ENCODE results near the gene C17orf114.

The C17orf114 gene

DNA sequence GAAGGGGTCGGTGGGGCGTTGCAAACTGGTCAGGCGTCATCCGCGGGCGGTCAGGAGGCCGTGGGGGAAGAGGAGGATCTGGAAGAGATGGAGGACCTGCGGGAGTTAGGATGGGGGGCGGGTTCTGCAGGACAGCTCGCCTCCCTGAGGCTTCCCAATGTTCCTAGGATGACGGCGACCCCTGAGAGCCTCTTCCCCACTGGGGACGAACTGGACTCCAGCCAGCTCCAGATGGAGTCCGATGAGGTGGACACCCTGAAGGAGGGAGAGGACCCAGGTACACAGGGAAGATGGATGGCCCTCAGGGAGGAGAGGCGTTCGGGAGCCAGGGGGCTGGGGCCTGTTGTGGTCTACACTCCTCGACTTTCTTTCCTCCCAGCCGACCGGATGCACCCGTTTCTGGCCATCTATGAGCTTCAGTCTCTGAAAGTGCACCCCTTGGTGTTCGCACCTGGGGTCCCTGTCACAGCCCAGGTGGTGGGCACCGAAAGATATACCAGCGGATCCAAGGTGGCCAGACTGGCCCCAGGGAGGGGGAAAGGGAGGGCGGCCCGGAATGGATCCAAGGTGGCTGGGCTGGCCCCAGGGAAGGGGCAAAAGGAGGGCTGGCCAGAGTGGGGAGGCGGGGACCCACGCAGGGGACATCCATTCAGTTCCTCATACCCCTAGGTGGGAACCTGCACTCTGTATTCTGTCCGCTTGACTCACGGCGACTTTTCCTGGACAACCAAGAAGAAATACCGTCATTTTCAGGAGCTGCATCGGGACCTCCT is 5.7 kb upstream of the C17orf114 start:
- no peak overlapping the region for H3K27ac Mint-ChIP-seq
- H3K27me3 Mint-ChIP-seq: no peaks in the 10 kb centered on the region
- H3K9me3 Mint-ChIP-seq: no peaks in the 10 kb centered on the region
- no peaks in the 10 kb centered on the region for H3K36me3 Mint-ChIP-seq (ENCODE audit: low read depth)
- H3K4me1 Mint-ChIP-seq (ENCODE audit: low read depth): peaks cover 11% of the 10 kb centered on the region
- H3K4me3 Mint-ChIP-seq: peak overlapping the region; percentile 70

DNA sequence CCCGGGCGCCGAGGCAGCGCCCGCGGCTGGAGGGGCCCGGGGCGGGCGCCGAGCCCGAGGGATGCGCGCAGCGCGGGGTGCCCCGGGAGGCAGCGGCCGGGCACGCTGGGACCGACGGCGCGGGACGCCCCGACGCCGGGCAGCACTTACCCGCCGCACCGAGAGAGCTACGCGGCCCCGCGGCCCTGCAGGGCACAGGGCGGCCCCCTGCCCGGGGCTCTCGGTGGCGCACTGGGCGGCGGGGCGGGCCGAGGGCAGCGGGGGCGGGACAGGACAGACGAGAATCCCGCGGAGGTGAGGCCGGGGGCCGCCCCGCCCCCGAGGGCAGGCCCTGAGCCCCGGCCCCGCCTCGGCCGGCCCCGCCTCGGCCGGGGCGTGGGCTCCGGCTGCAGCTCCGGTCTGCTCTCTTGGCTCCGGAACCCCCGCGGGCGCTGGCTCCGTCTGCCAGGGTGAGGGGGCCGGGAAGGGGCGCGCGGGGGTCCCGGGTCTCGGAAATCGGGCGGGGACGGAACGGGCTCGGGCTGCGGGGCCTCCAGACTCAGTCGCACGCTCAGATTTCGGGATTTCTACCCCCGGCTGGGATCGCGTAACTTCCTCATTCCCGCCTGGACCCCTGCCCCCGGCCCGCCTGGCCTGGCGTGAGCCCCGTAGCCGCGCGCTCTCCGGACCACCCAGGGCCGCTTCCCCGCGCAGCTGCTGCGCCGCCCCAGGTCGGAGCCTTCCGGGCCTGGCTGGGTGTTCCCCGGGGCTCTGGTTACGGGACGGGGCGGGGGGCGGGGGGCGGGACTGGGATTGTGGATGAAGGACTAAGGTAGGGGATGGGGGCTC is 4.9 kb upstream of the C17orf114 start, which contains the start of gene PLD2:
Gene PLD2 (plus strand): TSS at position 376 of the 828 bp plus-strand sequence. CDS start 621 bp downstream, outside the sequence.
- Mint-ChIP-seq H3K4me1 (ENCODE audit: low read depth) (peaks cover 11% of the 10 kb centered on the region), H3K9me3 (no peaks in the 10 kb centered on the region), H3K27ac (no peak within 1 kb of the TSS), H3K4me3 (peak within 1 kb of the TSS; percentile 77), H3K27me3 (no peaks in the 10 kb centered on the region), H3K36me3 (ENCODE audit: low read depth) (no peaks in the 10 kb centered on the region)

DNA sequence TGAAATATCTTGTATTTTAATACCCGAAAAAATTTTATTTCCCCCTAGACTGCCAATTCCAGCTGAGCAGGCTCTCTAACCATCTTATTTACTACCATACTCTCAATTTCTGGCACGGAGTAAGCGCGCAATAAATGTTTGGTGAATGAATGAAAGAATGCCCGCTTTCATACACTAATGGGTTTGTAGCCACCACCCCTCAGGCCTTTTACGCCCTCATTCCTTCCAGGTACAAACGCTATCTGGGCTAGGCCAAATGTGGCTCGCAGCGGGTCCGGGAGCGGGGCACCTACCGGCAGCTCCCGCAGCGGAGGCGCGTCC is 4.3 kb upstream of the C17orf114 start:
- Mint-ChIP-seq H3K9me3 (no peaks in the 10 kb centered on the region), H3K27ac (no peak overlapping the region), H3K4me1 (ENCODE audit: low read depth) (peaks cover 11% of the 10 kb centered on the region), H3K36me3 (ENCODE audit: low read depth) (no peaks in the 10 kb centered on the region), H3K4me3 (peak overlapping the region; percentile 77), H3K27me3 (no peaks in the 10 kb centered on the region)

DNA sequence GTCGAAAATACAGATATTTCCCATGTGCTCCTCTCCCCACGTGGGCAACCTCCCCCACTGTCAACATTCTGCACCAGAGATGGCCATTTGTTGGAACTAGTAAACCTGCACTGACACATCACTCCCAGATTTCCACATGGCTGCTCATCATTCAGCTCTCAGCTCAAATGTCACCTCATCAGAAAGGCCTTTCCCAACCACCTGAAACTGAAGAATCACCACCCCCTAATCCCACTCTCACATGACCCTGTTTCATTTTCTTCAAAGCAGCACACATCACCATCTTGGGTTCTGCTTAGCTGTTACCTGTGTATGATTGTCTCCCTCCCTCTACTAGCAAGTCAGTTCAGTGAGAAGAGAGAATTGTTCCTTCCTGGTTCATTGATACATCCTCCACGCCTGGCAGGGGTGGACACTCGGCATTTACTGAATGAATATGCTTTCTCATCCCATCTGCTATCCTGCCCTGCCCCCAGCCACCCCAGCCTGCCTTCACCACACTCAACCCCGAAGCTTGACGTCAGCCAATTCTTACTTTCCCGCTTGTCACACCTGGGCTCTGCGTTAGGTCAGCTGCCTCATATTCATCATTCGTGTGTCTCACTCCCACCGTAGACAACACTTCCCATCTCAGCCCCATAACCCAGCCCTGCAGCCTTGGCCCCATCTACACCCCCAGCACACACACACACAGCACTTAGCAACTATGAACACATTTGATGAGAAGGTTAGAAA is 1.5 kb downstream of the C17orf114 start:
- Mint-ChIP-seq H3K36me3 (ENCODE audit: low read depth) (peaks cover 22% of the 10 kb centered on the region), H3K27ac (peak overlapping the region; percentile 10)

DNA sequence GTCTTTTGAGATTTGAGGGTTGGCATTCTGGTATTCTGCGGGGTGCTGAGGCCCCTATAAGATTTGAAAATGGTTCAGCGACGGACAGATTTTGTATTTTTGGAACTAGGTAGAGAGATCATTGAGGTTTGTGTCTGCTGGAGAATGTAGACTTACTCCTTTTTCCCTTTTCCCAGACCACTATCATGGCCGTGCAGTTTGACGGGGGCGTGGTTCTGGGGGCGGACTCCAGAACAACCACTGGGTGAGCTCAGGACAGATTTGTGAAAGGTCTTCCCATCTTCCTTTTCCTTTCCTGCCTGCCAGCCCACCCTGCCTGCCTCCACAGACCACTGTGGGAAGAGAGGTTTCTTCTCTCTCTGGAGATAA is 5.6 kb downstream of the C17orf114 start:
- H3K4me3 Mint-ChIP-seq: peak overlapping the region; percentile 100
- peaks cover 21% of the 10 kb centered on the region for H3K4me1 Mint-ChIP-seq (ENCODE audit: low read depth)
- H3K27ac Mint-ChIP-seq: peak overlapping the region; percentile 98
- peaks cover 4% of the 10 kb centered on the region for H3K27me3 Mint-ChIP-seq
- H3K36me3 Mint-ChIP-seq (ENCODE audit: low read depth): peaks cover 22% of the 10 kb centered on the region
- no peaks in the 10 kb centered on the region for H3K9me3 Mint-ChIP-seq

More for the DNA sequence above, 1.5 kb downstream of the C17orf114 start:
- Mint-ChIP-seq H3K4me1 (ENCODE audit: low read depth) (peaks cover 21% of the 10 kb centered on the region), H3K4me3 (no peak overlapping the region), H3K27me3 (no peaks in the 10 kb centered on the region), H3K9me3 (no peaks in the 10 kb centered on the region)

DNA sequence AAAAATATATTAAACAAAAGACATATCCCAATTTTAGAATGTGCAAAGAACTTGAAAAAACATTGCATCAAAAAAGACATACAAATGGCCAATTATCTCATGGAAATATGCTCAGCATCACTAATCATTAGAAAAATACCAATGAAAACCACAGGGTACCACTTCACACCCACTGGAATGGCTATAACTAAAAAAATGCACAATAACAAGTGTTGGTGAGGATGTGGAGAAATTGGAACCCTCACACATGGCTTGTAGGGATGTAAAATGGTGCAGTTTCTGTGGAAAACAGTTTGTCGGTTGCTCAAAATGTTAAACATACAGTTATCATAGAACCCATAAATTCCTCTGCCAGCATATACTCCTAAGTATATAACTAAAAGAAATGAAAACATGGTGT is 7.0 kb downstream of the C17orf114 start:
- Mint-ChIP-seq H3K4me3 (peak overlapping the region; percentile 100), H3K4me1 (ENCODE audit: low read depth) (peaks cover 24% of the 10 kb centered on the region), H3K36me3 (ENCODE audit: low read depth) (peaks cover 14% of the 10 kb centered on the region), H3K9me3 (no peaks in the 10 kb centered on the region), H3K27me3 (peaks cover 4% of the 10 kb centered on the region), H3K27ac (peak overlapping the region; percentile 98)

DNA sequence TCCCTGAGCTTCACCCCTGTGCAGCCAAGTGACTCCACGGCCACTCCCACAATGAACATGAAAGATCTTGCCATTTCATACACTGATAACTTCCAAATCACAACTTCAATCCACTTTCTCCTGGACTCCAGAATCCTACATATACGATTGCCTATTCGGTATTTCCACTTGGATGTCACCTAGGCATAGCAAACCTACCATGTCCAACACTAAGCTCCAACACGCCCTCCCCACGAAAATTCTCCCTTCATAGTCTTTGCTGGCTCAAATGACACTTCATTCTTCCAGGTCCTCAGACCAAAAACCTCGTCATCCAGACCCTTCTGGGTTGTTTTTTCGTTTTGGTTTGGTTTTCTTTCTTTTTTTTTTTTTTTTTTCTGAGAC is 11.4 kb downstream of the C17orf114 start:
- peak overlapping the region; percentile 75 for H3K4me3 Mint-ChIP-seq
- H3K9me3 Mint-ChIP-seq: no peaks in the 10 kb centered on the region
- H3K27ac Mint-ChIP-seq: peak overlapping the region; percentile 70
- H3K4me1 Mint-ChIP-seq (ENCODE audit: low read depth): peaks cover 27% of the 10 kb centered on the region
- no peaks in the 10 kb centered on the region for H3K36me3 Mint-ChIP-seq (ENCODE audit: low read depth)
- H3K27me3 Mint-ChIP-seq: peaks cover 33% of the 10 kb centered on the region

DNA sequence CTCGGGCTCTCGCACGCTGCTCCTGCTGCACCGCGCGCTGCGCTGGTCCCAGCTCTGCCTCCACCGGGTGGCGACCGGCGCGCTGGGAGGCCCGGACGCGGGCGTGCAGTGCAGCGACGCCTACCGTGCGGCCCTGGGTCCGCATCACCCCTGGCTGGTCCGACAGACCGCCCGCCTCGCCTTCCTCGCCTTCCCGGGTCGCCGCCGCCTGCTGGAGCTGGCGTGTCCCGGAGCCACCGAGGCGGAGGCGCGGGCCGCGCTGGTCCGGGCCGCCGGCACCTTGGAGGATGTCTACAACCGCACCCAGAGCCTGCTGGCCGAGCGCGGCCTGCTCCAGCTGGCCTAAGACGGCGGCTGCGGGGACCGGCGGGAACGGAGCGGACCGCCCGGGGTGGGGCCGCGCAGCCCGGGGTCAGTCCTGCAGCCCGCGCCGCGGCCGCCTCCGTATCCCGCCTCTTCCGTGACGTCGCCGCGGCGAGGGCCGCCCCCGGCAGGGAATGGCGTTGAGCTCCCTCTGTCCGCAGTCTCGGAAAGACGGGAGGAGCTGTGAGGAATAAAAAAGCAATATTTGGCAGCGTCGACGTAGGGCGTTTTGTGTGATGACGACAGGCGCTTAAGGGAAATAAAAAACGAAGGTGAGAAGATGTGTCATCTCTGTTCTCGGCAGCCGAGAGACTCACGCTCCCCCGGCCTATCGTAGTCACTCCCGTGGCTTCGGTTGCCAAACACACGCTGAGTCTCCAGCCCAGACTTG is 12.0 kb downstream of the C17orf114 start:
- Mint-ChIP-seq H3K4me1 (ENCODE audit: low read depth) (peaks cover 32% of the 10 kb centered on the region), H3K4me3 (peak overlapping the region; percentile 78), H3K27ac (peak overlapping the region; percentile 70), H3K27me3 (peaks cover 37% of the 10 kb centered on the region), H3K36me3 (ENCODE audit: low read depth) (no peaks in the 10 kb centered on the region), H3K9me3 (no peaks in the 10 kb centered on the region)

DNA sequence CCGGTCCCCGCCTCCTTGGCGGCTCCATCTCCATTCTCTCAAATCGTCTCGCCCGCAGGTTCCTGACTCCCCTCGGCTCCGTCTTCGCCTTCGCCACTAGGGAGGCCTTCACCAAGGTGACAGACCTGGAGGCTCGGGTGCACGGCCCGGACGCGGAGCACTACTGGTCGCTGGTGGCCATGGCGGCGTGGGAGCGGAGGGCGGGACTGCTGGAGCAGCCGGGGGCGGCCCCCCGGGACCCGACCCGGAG is 12.5 kb downstream of the C17orf114 start:
- Mint-ChIP-seq H3K4me1 (ENCODE audit: low read depth) (peaks cover 32% of the 10 kb centered on the region), H3K4me3 (peak overlapping the region; percentile 78), H3K36me3 (ENCODE audit: low read depth) (no peaks in the 10 kb centered on the region), H3K9me3 (no peaks in the 10 kb centered on the region), H3K27ac (no peak overlapping the region), H3K27me3 (peaks cover 40% of the 10 kb centered on the region)

DNA sequence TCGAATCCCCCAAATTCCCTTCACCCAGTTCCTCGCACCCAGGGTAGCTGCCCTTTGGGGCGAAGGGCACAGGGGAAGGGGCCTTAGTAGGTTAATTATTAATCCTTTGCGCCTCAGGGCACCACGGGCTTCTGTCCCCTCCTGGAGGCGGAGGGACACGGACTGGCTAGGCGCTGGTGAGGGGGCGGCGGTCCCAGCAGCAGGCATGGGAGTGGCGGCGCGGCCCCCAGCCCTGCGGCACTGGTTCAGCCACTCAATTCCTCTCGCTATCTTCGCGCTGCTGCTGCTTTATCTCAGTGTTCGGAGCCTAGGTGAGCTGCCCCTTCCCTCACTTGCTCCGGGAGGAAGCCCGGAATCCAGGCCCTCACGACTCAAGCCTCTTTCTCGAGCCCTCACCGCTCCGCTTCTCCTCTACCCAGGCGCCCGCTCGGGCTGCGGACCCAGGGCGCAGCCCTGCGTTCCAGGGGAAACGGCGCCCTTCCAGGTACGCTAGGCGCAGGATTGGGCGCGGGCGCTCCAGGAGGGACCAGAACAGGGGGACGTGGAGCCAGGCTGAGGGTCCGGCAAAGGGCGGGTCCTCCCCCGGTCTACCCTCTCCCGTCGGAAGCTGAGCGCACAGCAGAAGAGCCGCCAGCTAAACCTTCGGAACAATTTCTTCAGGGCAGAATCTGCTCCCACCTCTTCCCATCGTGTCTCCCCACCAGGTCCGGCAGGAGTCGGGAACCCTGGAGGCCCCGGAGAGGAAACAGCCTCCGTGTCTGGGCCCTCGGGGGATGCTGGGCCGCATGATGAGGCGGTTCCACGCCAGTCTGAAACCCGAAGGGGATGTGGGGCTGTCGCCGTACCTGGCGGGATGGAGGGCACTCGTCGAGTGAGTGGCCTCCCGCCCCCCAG is 13.1 kb downstream of the C17orf114 start, which contains the start of gene GLTPD2:
Gene GLTPD2 (plus strand): TSS at position 158 of the 894 bp plus-strand sequence. CDS start 48 bp downstream, at position 206.
- Mint-ChIP-seq H3K36me3 (ENCODE audit: low read depth) (no peaks in the 10 kb centered on the region), H3K9me3 (no peaks in the 10 kb centered on the region), H3K27ac (no peak within 1 kb of the TSS), H3K27me3 (peaks cover 46% of the 10 kb centered on the region), H3K4me3 (peak within 1 kb of the TSS; percentile 78), H3K4me1 (ENCODE audit: low read depth) (peaks cover 32% of the 10 kb centered on the region)

DNA sequence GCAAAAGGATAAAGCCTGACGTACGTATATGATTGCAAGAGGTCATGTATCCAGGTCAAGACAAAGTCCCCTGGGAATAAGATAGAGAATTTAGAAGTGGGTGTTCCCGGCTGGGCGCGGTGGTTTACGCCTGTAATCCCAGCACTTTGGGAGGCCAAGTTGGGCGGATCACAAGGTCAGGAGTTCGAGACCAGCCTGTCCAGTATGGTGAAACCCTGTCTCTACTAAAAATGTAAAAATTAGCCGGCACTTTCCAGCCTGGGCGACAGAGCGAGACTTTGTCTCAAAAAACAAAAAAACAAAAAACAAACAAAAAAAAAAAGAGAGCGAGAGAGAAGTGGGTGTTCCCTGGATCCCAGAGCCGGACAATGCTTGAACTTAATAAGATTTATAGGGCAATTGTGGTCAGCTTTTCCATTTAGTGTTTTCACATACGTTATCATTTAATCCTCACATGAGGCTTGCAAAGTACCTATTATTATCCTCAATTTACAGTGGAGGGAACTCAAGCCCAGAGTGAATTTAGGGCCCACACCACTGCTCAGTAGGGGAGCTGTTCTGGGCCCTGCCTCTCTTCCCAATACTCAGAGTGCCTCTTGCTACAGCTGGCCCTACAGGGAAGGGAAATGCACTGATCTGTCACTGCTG is 13.8 kb downstream of the C17orf114 start:
- Mint-ChIP-seq H3K9me3 (no peaks in the 10 kb centered on the region), H3K4me1 (ENCODE audit: low read depth) (peaks cover 32% of the 10 kb centered on the region), H3K4me3 (peak overlapping the region; percentile 38), H3K36me3 (ENCODE audit: low read depth) (no peaks in the 10 kb centered on the region), H3K27me3 (peaks cover 50% of the 10 kb centered on the region), H3K27ac (no peak overlapping the region)

DNA sequence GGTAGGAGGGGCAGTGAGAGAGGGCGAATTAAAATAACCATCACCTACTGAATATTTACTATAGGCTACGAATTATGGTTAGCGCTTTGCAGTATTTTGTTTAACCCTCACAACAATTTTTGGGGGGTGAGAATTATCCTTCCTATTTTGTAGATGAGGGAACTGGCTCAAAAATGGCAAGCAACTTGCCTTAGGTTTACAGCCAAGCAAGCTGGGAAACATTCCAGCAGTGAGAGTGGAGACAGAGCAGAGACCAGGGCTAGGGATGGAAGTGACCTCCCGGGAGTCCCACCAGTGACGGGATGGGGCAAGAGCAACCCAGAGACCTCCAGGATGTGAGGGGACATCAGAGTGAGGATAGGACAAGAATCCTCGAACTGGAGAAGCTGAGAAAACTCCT is 15.6 kb downstream of the C17orf114 start:
- peaks cover 59% of the 10 kb centered on the region for H3K27me3 Mint-ChIP-seq

DNA sequence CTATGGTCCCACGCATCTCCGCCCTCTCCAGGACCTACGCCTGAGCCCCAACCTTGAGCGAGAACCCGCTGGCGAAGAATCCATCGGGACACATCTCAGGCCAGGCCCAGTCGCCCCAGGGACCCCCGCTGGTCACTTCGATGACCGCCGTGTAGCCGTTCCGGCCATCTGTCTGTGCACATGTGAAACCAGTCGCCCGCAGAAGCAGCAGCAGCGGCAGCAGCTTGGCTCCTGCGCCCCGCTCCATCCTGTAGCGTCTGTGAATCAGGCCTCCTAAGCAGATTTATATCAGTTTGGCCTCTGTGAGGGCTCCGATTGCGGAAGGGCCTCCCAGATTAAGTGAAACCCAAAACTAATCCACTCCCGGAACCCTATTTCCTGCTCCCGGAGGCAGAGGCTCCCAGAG is 16.0 kb downstream of the C17orf114 start, which contains the start of gene VMO1:
Gene VMO1 (minus strand): TSS at position 259 of the 406 bp plus-strand sequence. CDS start 12 bp downstream, at position 247.
- Mint-ChIP-seq H3K4me3 (peak within 1 kb of the TSS; percentile 20), H3K9me3 (no peaks in the 10 kb centered on the region), H3K27ac (no peak within 1 kb of the TSS), H3K36me3 (ENCODE audit: low read depth) (no peaks in the 10 kb centered on the region), H3K4me1 (ENCODE audit: low read depth) (peaks cover 29% of the 10 kb centered on the region), H3K27me3 (peaks cover 59% of the 10 kb centered on the region)

More for the DNA sequence above, 15.6 kb downstream of the C17orf114 start:
- no peak overlapping the region for H3K4me3 Mint-ChIP-seq
- H3K36me3 Mint-ChIP-seq (ENCODE audit: low read depth): no peaks in the 10 kb centered on the region
- no peaks in the 10 kb centered on the region for H3K9me3 Mint-ChIP-seq
- H3K4me1 Mint-ChIP-seq (ENCODE audit: low read depth): peaks cover 32% of the 10 kb centered on the region
- no peak overlapping the region for H3K27ac Mint-ChIP-seq
